Measurements from ENCODE around the gene RGS3. TPM values are rescaled to one million over a fixed set of nuclear protein-coding genes. Genes with fewer than 3 reads are reported as not detected.

The RGS3 gene
- total and polyA plus RNA-seq, 10 of the 15 experiments (the other 5 are each of a cell fraction or from before 2014, with no cell fraction given), result 2.9 to 138 (median 28.8) TPM

- TF ChIP-seq BCL3 (IDR thresholded peaks at IDR 0.05; ENCODE audit: borderline replicate concordance, insufficient read depth, low read depth, low read length, poor library complexity, severe bottlenecking), result no peak
- TF ChIP-seq JUND (IDR thresholded peaks at IDR 0.05; ENCODE audit: low read depth, low read length), result no peak
- TF ChIP-seq ZNF217 (IDR thresholded peaks at IDR 0.05), result no peak
- no peak for TF ChIP-seq HCFC1 (IDR thresholded peaks at IDR 0.05; ENCODE audit: low read length)
- no peak for TF ChIP-seq KAT2A (conservative IDR thresholded peaks at IDR 0.05; ENCODE audit: control insufficient read depth, low read depth, low read length)
- no peak for TF ChIP-seq RAD21 (IDR thresholded peaks at IDR 0.05; ENCODE audit: insufficient read depth, low read depth, low read length)
- TF ChIP-seq RFX5 (IDR thresholded peaks at IDR 0.05; ENCODE audit: low read depth, low read length), result no peak
- no peak for TF ChIP-seq YBX1 (IDR thresholded peaks at IDR 0.05)
- TF ChIP-seq MTA2 (IDR thresholded peaks at IDR 0.05; ENCODE audit: low read depth), result no peak
- TF ChIP-seq NRF1 (conservative IDR thresholded peaks at IDR 0.05; ENCODE audit: low read depth, low read length), result no peak
These were observed 36.5 kb downstream of the RGS3 start (continued) for GRCh38 chr9:113499876-113500497.

GRCh38 chr9:113501129-113501686 lies 37.7 kb downstream of the RGS3 start:
- no peaks in the 10 kb centered on the region for H4K20me1 ChIP-seq (ENCODE audit: control insufficient read depth, insufficient read depth)
- H3K9ac ChIP-seq (ENCODE audit: control insufficient read depth, insufficient read depth, low read length), result no peak overlapping the region
- DNase-seq (ENCODE audit: low read depth, low spot score) (no peak), FAIRE-seq (no peak), ATAC-seq (no peak)
- no peak overlapping the region for H3K4me2 ChIP-seq (ENCODE audit: control insufficient read depth, insufficient read depth)
- H3K4me1 ChIP-seq (ENCODE audit: control insufficient read depth, insufficient read depth, low read length), result peaks cover 9% of the 10 kb centered on the region
- no peaks in the 10 kb centered on the region for H3K79me2 ChIP-seq (ENCODE audit: control insufficient read depth, insufficient read depth, low read length)
- ChIA-PET RAD21 (ENCODE audit: unreplicated experiment) (no interaction called here), SMC1A (ENCODE audit: uncharacterized antibody, unreplicated experiment) (no interaction called here), POLR2A (no interaction called here), CTCF (interaction anchor here (2.5 kb wide), 1 partner anchor 16 kb away, joined by 7 read pairs; no protein-coding TSS in a partner anchor)
- no peaks in the 10 kb centered on the region for H3K36me3 ChIP-seq (ENCODE audit: control insufficient read depth in 2 of 2, insufficient read depth in 2 of 2, low read length in 1 of 2)
- intact Hi-C loops (cut with micrococcal nuclease; ENCODE audit: unreplicated experiment) (no loop called here), in situ Hi-C loops (cut with MboI) (no loop called here)
- no peak overlapping the region for H3K27ac ChIP-seq (ENCODE audit: control insufficient read depth, insufficient read depth)
- no peak overlapping the region for H2AFZ ChIP-seq (ENCODE audit: control insufficient read depth, low read depth, low read length)
- no peak overlapping the region for H3K4me3 ChIP-seq
- no peaks in the 10 kb centered on the region for H3K9me3 ChIP-seq (replicated peaks; ENCODE audit: control insufficient read depth, insufficient read depth, low read length)
- no peaks in the 10 kb centered on the region for H3K27me3 ChIP-seq (replicated peaks in 1 of 2; ENCODE audit: control insufficient read depth in 2 of 2, insufficient read depth in 2 of 2, low read length in 1 of 2)
- 77% methylated on average over 20 of the region's 20 CpGs for WGBS (ENCODE audit: insufficient coverage, insufficient replicate concordance, low lambda C conversion rate, missing lambda C conversion rate)
- BruUV-seq (replicated peaks), result no TSS peak
- TF ChIP-seq BRCA1 (IDR thresholded peaks at IDR 0.05; ENCODE audit: low read depth, low read length) (no peak), IRF3 (IDR thresholded peaks at IDR 0.05) (no peak), EGR1 (IDR thresholded peaks at IDR 0.05; ENCODE audit: borderline replicate concordance in 1 of 2, low read depth in 2 of 2, low read length in 2 of 2) (no peak), PRDM15 (CRISPR knock-in tag; IDR thresholded peaks at IDR 0.05) (no peak), RAD51 (IDR thresholded peaks at IDR 0.05) (no peak), BCL3 (IDR thresholded peaks at IDR 0.05; ENCODE audit: borderline replicate concordance, insufficient read depth, low read depth, low read length, poor library complexity, severe bottlenecking) (no peak)

All from GM12878 (cell line).